Measurements from ENCODE around the gene ZNF57.

The ZNF57 gene

DNA sequence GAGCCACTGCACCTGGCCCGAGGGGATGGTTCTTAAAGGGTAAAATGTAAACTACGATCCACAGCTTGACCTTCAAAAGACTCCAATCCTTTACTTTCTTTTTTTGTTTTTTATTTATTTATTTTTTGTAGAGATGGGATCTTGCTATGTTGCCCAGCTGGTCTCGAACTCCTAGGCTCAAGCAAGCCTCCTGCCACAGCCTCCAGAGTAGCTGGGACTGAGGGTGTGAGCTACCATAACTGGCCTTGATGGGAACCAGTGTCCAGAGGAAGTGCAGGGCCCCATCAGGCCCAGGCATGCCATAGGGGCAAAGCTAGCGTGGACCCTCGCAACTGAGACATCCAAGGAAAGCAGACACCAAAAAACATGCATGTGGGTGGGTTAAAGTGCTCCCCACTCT lies 62.4 kb downstream of the ZNF57 start:
- no peak for TF ChIP-seq POLR2AphosphoS5 (IDR thresholded peaks at IDR 0.05; ENCODE audit: low read depth, low read length)
- no peak for TF ChIP-seq FOXP2 (optimal IDR thresholded peaks at IDR 0.05; ENCODE audit: borderline replicate concordance, extremely low read depth, extremely low read length, insufficient read depth)
- no peak for TF ChIP-seq TAF1 (IDR thresholded peaks at IDR 0.05; ENCODE audit: borderline replicate concordance, insufficient read depth, low read length)
- no peak for TF ChIP-seq SIN3A (IDR thresholded peaks at IDR 0.05; ENCODE audit: borderline replicate concordance, insufficient read depth, low read length)
- TF ChIP-seq, protein P1, sequence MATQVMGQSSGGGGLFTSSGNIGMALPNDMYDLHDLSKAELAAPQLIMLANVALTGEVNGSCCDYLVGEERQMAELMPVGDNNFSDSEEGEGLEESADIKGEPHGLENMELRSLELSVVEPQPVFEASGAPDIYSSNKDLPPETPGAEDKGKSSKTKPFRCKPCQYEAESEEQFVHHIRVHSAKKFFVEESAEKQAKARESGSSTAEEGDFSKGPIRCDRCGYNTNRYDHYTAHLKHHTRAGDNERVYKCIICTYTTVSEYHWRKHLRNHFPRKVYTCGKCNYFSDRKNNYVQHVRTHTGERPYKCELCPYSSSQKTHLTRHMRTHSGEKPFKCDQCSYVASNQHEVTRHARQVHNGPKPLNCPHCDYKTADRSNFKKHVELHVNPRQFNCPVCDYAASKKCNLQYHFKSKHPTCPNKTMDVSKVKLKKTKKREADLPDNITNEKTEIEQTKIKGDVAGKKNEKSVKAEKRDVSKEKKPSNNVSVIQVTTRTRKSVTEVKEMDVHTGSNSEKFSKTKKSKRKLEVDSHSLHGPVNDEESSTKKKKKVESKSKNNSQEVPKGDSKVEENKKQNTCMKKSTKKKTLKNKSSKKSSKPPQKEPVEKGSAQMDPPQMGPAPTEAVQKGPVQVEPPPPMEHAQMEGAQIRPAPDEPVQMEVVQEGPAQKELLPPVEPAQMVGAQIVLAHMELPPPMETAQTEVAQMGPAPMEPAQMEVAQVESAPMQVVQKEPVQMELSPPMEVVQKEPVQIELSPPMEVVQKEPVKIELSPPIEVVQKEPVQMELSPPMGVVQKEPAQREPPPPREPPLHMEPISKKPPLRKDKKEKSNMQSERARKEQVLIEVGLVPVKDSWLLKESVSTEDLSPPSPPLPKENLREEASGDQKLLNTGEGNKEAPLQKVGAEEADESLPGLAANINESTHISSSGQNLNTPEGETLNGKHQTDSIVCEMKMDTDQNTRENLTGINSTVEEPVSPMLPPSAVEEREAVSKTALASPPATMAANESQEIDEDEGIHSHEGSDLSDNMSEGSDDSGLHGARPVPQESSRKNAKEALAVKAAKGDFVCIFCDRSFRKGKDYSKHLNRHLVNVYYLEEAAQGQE (IDR thresholded peaks at IDR 0.05; ENCODE audit: insufficient read depth in 1 of 2, low read depth in 2 of 2, low read length in 2 of 2): no peak

- no peak for TF ChIP-seq TAF1 (IDR thresholded peaks at IDR 0.05; ENCODE audit: borderline replicate concordance, insufficient read depth, low read length)
- no peak for TF ChIP-seq POLR2AphosphoS5 (IDR thresholded peaks at IDR 0.05; ENCODE audit: low read depth, low read length)
- no peak for TF ChIP-seq SIN3A (IDR thresholded peaks at IDR 0.05; ENCODE audit: borderline replicate concordance, insufficient read depth, low read length)
- TF ChIP-seq, protein P1 (IDR thresholded peaks at IDR 0.05; ENCODE audit: insufficient read depth in 1 of 2, low read depth in 2 of 2, low read length in 2 of 2): no peak
- TF ChIP-seq FOXP2 (optimal IDR thresholded peaks at IDR 0.05; ENCODE audit: borderline replicate concordance, extremely low read depth, extremely low read length, insufficient read depth): no peak
Measured at GRCh38 chr19:2964874-2965273, 64.1 kb downstream of the ZNF57 start.

DNA sequence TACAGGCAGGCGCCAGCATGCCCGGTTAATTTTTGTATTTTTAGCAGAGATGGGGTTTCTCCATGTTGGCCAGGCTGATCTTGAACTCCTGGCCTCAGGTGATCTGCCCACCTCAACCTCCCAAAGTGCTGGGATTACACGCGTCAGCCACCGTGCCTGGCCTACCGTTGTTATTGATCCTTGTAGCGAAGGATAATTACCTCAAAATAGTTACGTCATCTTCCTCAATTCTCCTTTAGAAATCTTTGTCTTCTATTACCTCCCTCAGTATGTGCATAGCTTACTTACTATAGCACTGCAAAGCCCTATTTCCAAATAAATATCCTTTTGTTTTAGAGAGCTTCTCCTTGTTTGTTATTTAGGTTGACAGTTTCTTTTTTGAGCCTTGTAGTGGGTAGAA lies 67.2 kb downstream of the ZNF57 start:
- TF ChIP-seq FOXP2 (optimal IDR thresholded peaks at IDR 0.05; ENCODE audit: borderline replicate concordance, extremely low read depth, extremely low read length, insufficient read depth): no peak
- TF ChIP-seq TAF1 (IDR thresholded peaks at IDR 0.05; ENCODE audit: borderline replicate concordance, insufficient read depth, low read length): no peak
- no peak for TF ChIP-seq SIN3A (IDR thresholded peaks at IDR 0.05; ENCODE audit: borderline replicate concordance, insufficient read depth, low read length)
- TF ChIP-seq, protein P1 (IDR thresholded peaks at IDR 0.05; ENCODE audit: insufficient read depth in 1 of 2, low read depth in 2 of 2, low read length in 2 of 2): no peak
- TF ChIP-seq POLR2AphosphoS5 (IDR thresholded peaks at IDR 0.05; ENCODE audit: low read depth, low read length): no peak

Data from PFSK-1 (cell line).